ENCODE results near the gene GCAT. TPM values are rescaled to one million over a fixed set of nuclear protein-coding genes. Genes with fewer than 3 reads are reported as not detected.

The GCAT gene
- total and polyA plus RNA-seq, 2 of the 13 experiments (the other 11 are each of a cell fraction or from before 2014, with no cell fraction given): 28.0 to 50.3 TPM

GRCh38 chr22:37822079-37822833, 14.5 kb downstream of the GCAT start (continued):
- no peak for TF ChIP-seq ETS1 (CRISPR knock-in tag; IDR thresholded peaks at IDR 0.05)
- peak; percentile 42; the same call in 1 of the 2 replicates for TF ChIP-seq ZMYM3 (CRISPR knock-in tag; IDR thresholded peaks at IDR 0.05)
- TF ChIP-seq ZNF670 (CRISPR knock-in tag; IDR thresholded peaks at IDR 0.05; ENCODE audit: borderline replicate concordance): peak; percentile 35; the same call in 1 of the 2 replicates
- no peak for TF ChIP-seq ZNF790 (CRISPR knock-in tag; IDR thresholded peaks at IDR 0.05; ENCODE audit: borderline replicate concordance)
- TF ChIP-seq ZKSCAN5 (CRISPR knock-in tag; IDR thresholded peaks at IDR 0.05): no peak
- TF ChIP-seq FOXM1 (CRISPR knock-in tag; IDR thresholded peaks at IDR 0.05): no peak
- 0 out of 2 replicates have a peak, but pooled peaks have one; percentile 43 for TF ChIP-seq PAXIP1 (CRISPR knock-in tag; conservative IDR thresholded peaks at IDR 0.05)
- 0 out of 2 replicates have a peak, but pooled peaks have one; percentile 28 for TF ChIP-seq IRF9 (CRISPR knock-in tag; IDR thresholded peaks at IDR 0.05; ENCODE audit: borderline replicate concordance)
- no peak for TF ChIP-seq RAD21 (CRISPR knock-in tag; IDR thresholded peaks at IDR 0.05)
- TF ChIP-seq ZHX2 (IDR thresholded peaks at IDR 0.05; ENCODE audit: low read depth): no peak
- no peak for TF ChIP-seq ZHX2 (CRISPR knock-in tag; IDR thresholded peaks at IDR 0.05; ENCODE audit: borderline replicate concordance)
- TF ChIP-seq THAP9 (CRISPR knock-in tag; IDR thresholded peaks at IDR 0.05; ENCODE audit: borderline replicate concordance): peak; percentile 92
